HS-27A (cell line): ENCODE measurements around the gene LCE4A.
A peak's percentile ranks its signal among the peaks of the same experiment; 100 is the strongest.
"Not testable (repeated sequence)": the region's sequence is repeated elsewhere in the genome, so short reads cannot be mapped to it uniquely, and the experiment has no call there.

ENCODE experiments used
- DNase-seq: peaks from one replicate; pipeline ENCODE4 v3.0.0-alpha.2; 2012; ENCODE audit warnings: low read depth, missing footprints

Gene LCE4A, protein sequence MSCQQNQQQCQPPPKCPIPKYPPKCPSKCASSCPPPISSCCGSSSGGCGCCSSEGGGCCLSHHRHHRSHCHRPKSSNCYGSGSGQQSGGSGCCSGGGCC

GRCh38 chr1:152707860-152708259, at the start of gene LCE4A:
TSS of gene LCE4A (plus strand) at chr1:152708160. CDS start at chr1:152709076, 916 bp downstream.
- no peak for DNase-seq

- DNase-seq: no peak
Observed at GRCh38 chr1:152658649-152659048, 49.3 kb upstream of the LCE4A start.

DNA sequence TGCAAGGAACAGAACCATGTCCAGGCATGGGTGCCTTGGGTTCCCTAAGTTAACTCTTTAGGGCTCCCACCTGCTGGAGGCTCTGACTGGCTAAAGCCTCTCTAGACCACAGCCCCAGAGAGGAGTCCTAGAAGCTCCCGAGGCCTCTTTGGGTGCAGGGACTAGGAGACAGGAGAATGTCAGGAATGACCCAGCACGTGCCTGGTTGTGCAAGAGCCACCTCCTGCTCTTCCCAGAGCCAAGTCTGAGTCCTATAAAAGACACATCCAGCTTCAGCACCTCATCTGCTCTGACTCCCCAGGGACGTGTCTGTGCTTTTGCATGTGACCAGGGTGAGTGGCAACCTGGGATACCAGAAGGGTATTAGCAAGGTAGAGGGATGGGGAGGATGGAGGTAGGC, 44.9 kb upstream of the LCE4A start, which contains the start of gene LCE2D:
TSS of gene LCE2D (plus strand) at position 283 of the 400 bp plus-strand sequence. CDS start 726 bp downstream, outside the sequence.
- DNase-seq: no peak

- not testable (repeated sequence) for DNase-seq
Observed at GRCh38 chr1:152666171-152666570, 41.8 kb upstream of the LCE4A start.

DNA sequence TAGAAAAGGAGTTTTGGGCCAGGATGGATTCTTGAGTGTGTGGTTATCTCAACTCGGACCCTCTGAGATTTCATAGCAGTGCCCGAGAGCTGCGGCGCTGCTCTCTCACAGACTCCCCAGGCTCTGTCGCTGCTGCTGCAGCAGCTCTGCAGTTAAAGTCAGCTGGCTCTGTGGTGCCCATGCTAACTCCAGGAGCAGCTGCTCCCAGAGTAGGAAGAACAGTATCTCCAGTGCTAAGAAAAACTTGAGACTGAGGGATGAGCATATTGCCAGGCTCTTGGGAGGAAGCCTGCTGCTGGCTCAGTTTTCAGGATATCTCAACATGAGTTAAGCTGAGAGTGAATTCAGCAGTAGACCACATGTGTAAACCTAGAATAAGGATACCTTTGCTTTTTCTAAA, 40.3 kb upstream of the LCE4A start:
- DNase-seq: no peak

DNA sequence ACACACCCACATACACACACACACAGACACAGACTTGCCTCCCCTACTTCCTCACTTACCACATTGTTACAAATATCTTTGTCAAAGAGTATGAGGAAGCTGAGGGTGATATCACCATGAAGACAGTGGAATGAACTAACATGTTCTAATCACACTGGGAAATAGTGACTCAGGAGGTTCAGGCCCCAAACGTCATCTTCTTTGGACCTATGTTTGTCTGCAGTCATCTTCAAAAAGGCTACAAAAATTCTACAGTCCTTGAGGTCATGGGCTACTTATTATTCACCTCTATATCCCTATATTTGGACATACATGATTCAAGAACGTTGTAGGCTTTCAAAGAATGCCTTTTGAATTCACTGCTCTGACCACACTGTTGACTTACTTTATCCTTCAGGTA, 34.9 kb upstream of the LCE4A start:
- DNase-seq: no peak

DNA sequence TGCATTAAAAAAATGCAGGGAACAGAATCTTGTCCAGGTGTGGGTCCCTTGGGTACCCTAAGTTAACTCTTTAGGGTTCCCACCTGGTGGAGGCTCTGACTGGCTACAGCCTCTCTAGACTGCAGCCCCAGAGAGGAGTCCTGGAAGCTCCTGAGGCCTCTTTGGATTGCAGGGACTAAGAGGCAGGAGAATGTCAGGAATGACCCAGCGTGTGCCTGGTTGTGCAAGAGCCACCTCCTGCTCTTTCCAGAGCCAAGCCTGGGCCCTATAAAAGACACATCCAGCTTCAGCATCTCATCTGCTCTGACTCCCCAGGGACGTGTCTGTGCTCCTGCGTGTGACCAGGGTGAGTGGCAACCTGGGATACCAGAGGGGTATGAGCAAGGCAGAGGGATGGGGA, 33.0 kb upstream of the LCE4A start, which contains the start of gene LCE2C:
TSS of gene LCE2C (plus strand) at position 297 of the 400 bp plus-strand sequence. CDS start 737 bp downstream, outside the sequence.
- DNase-seq: not testable (repeated sequence)

DNA sequence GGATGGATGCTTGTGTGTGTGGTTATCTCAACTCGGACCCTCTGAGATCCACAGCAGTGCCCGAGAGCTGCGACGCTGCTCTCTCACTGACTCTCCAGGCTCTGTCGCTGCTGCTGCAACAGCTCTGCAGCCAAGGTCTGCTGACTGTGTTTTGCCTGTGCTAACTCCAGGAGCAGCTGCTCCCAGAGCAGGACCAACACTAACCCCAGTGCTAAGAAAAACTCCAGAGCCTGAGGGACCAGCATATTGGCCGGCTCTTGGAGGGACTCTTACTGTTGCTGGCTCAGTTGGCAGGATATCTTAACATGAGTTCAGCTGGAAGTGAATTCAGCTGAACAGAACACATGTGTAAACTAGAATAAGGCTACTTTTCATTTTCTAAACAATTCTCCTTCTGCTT, 28.5 kb upstream of the LCE4A start:
- no peak for DNase-seq

DNA sequence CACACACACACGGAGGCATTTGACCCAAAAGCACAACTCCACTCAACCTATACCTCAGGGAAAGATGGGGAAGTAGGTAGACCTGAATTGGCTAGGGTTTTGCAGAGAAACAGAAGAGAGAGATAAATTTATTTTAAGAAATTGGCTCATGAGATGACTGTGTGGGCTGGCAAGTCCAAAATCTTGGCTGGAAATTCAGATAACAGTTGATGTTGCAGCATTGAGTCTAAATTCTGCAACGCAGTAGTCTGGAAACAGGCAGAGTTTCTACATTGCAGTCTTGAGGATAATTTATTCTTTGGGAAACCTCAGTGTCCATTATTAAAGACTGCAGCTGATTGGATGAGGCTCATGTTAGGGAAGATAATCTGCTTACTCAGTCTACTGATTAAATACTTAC, 26.3 kb upstream of the LCE4A start:
- no peak for DNase-seq

DNA sequence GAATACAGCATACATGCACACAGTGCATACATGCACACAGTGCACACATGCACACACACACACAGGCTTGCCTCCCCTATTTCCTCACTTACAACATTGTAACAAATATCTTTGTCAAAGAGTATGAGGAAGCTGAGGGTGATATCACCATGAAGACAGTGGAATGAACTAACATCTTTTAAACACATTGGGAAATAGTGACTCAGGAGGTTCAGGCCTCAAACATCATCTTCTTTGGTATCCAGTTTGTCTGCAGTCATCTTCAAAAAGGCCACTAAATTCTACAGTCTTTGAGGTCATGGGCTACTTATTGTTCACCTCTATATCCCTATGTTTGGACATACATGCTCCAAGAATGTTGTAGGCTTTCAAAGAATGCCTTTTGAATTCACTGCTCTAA, 24.1 kb upstream of the LCE4A start:
- DNase-seq: no peak

DNA sequence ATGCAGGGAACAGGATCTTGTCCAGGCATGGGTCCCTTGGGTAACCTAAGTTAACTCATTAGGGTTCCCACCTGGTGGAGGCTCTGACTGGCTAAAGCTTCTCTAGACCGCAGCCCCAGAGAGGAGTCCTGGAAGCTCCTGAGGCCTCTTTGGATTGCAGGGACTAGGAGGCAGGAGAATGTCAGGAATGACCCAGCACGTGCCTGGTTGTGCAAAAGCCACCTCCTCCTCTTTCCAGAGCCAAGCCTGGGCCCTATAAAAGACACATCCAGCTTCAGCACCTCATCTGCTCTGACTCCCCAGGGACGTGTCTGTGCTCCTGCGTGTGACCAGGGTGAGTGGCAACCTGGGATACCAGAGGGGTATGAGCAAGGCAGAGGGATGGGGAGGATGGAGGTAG, 22.1 kb upstream of the LCE4A start, which contains the start of gene LCE2B:
TSS of gene LCE2B (plus strand) at position 301 of the 400 bp plus-strand sequence. CDS start 721 bp downstream, outside the sequence.
- not testable (repeated sequence) for DNase-seq

DNA sequence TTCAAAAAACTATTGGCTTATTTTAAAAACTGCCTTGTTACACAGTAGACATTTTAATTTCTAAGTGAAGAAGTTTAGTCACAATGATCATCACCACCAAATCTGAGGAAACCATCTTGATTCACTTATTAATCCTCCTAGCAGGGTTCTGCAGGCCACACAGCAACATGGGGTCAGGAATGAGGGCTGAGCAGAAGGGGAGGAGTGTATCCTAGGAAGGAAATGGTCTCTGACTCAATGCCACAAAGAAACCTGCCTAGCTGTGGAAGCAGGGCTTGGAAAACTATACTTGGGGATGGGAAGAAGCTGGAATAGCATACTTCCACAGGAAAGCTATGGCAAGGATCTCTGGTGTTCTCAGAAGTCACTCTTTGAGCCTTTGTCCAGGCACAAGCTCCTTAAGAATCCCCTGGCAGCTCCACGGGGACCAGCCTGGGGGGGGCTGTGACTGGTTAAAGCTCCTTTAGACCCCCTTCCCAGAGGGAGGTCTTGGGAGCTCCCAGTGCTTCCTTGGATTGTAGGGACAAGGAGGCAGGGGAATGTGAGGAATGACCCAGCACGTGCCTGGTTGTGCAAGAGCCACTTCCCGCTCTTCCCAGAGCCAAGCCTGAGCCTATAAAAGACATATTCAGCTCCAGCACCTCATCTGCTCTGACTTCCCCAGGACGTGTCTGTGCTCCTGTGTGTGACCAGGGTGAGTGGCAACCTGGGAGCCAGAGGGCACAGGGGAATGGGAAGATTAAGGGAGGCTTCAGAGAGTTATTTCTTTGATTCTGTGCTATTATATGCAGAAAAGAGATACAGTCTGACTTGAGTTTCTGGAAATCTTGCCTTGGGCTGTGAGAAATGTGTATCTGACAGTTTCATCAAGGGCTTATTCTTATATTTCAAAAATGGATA, 10.0 kb upstream of the LCE4A start, which contains the start of gene LCE2A:
TSS of gene LCE2A (plus strand) at position 645 of the 900 bp plus-strand sequence. CDS start 557 bp downstream, outside the sequence.
- no peak for DNase-seq

- no peak for DNase-seq
Observed at GRCh38 chr1:152699746-152700145, 8.2 kb upstream of the LCE4A start.

DNA sequence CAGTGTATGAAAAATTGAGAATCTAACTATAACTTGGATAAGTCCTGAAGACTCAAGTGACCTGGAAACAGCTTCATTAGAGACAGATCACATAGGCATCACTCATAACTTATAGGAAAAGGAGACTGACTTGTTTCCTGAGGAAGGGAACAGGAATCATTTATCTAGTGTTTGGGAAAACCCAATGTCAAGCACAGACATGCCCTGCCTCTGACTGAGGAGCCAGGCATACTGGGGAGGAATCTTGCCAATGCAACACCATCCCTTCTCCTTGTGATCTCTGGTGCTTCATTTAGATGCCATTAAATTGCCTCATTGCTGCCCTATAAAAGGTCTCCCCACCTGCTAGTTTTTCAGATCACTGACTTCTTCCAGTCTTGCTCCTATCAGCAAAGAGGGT, 10.3 kb downstream of the LCE4A start:
- no peak for DNase-seq

DNA sequence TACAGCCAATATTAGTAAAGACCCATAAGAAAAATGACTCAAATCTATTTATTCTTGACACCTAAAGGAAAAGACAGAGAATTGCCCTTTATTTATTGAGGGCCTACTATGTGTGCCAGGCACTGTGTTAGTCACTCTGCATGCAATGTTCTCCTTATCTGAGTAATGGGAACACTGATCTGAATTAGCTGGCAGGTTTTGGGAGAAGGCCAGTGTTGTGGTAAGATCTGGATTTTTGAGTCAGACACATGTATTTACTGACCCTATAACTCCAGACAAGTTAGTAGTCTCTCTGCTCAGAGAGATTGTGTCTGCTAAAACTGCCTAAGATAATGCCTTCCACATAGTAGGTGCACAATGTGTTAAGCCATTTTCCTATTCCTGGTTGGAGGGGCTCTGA, 17.3 kb downstream of the LCE4A start:
- no peak for DNase-seq

DNA sequence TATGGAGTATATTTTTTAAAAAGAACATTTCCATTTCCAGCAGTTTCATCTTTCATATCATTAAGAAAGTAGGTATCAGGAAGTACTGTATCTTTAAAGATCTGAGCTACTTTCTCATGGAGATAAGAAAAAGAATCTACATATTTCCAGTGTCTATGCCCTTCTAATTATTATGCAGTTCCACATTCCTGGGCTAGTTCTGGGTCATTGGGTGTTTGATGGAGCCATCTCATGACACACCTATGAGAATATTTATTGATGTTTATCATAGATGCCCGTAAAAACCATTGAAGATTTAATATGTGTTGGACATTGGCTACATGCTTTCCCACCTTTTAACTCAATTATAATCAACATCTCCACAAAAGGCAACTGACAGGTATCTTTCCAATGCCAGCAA, 21.0 kb downstream of the LCE4A start:
- no peak for DNase-seq

GRCh38 chr1:152735648-152736047, 27.7 kb downstream of the LCE4A start:
- DNase-seq: no peak

GRCh38 chr1:152737997-152738396, 30.0 kb downstream of the LCE4A start:
- no peak for DNase-seq

GRCh38 chr1:152739841-152740240, 31.9 kb downstream of the LCE4A start:
- DNase-seq: no peak

DNA sequence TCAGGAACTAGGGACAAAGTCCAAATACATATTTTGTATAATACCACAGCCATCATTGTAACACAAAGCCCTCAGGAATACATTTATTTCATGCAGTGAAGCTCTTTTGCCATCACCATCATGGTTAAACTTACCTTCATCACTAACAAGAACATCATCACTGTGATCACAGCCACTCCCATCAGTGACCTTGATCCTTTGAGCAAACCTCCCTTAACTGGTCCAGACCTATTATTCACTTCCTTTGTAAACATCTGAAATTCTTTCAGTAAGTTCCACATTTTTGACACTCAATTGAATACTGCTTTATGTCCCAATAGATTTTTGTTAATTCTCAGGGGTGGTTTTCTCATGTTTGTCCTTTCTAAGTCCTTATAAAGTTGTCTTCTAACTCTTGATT, 33.7 kb downstream of the LCE4A start:
- DNase-seq: no peak

DNA sequence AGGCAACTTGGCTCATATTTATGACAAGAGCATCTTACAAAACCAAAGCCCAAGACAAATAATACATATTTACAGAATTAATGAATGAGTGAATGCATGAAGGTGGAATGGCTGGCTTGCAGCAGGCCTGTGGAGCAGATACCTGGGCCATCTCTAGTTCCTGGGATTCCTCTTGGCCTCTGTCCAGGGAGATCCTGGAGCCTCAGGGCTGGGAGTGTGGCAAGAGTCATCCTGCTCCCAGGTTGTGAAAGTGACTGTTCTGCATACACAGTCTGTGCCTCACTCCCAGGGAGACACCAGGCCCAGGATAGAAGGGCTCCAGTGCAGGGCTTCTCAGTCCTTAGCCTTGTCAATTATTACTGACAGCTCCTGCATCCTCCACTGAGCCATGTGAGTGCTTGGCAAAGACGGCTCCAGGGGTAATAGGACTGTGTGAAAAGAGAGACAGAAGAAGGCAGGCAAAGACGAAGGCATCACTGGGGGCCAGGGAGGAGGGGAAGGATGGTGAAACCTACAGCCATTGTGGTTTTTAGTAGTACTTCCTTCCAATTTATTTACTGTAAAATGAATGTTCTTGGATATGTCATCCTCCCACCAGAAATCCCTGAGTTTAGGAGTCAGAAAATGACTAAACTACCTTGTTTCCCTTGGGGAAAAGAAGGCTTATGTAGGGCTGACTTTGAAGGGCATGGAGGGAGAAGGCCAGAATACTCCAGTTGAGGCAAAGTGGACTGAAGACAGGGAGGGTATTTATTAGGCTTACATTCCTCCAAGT, 35.6 kb downstream of the LCE4A start:
- no peak for DNase-seq

- peak; percentile 65 for DNase-seq
Observed at GRCh38 chr1:152745289-152745704, 37.3 kb downstream of the LCE4A start.
